ENCODE results near the gene TTC28. TPM values are rescaled to one million over a fixed set of nuclear protein-coding genes. Genes with fewer than 3 reads are reported as not detected.

TTC28 gene
- total RNA-seq, 1 experiment from 2014 or later, result 0.12 TPM

GRCh38 chr22:28333088-28333487, 346.6 kb downstream of the TTC28 start:
- Histone ChIP-seq H3K27me3 (ENCODE audit: insufficient read depth, low read length) (peaks cover 45% of the 10 kb centered on the region), H4K20me1 (ENCODE audit: insufficient read depth) (no peaks in the 10 kb centered on the region; the same call in 1 of the 2 replicates), H3K9me3 (ENCODE audit: control insufficient read depth in 1 of 2, insufficient read depth in 1 of 2, low read depth in 1 of 2, low read length in 2 of 2) (no peaks in the 10 kb centered on the region), H3K27ac (ENCODE audit: low read depth, low read length) (no peak overlapping the region), H3K36me3 (ENCODE audit: control insufficient read depth in 1 of 2, insufficient read depth in 2 of 2, low read length in 2 of 2) (no peaks in the 10 kb centered on the region), H3K9me2 (ENCODE audit: insufficient read depth) (no peaks in the 10 kb centered on the region), H3K9ac (ENCODE audit: low read length) (no peak overlapping the region), H3K79me2 (ENCODE audit: insufficient read depth, low read length) (no peaks in the 10 kb centered on the region), H3K4me2 (ENCODE audit: low read length) (no peak overlapping the region), H3K4me1 (ENCODE audit: control insufficient read depth in 1 of 2, insufficient read depth in 2 of 2, low read length in 2 of 2) (no peaks in the 10 kb centered on the region), H2AFZ (ENCODE audit: low read depth, low read length, poor library complexity, severe bottlenecking) (no peak overlapping the region), H3K4me3 (replicated peaks in 1 of 2; ENCODE audit: low read depth in 1 of 2, low read length in 2 of 2) (no peak overlapping the region)
- DNase-seq (ENCODE audit: low read depth, low spot score) (no peak), ATAC-seq (no peak)
- TF ChIP-seq CBX3 (IDR thresholded peaks at IDR 0.05; ENCODE audit: low read depth), result no peak
- TF ChIP-seq EZH2phosphoT487 (IDR thresholded peaks at IDR 0.05; ENCODE audit: borderline replicate concordance), result no peak
- no peak for TF ChIP-seq CEBPB (IDR thresholded peaks at IDR 0.05; ENCODE audit: low read depth)
- TF ChIP-seq JUND (IDR thresholded peaks at IDR 0.05), result no peak
- no peak for TF ChIP-seq FOSL1 (IDR thresholded peaks at IDR 0.05; ENCODE audit: low read depth)
- TF ChIP-seq, protein P1, sequence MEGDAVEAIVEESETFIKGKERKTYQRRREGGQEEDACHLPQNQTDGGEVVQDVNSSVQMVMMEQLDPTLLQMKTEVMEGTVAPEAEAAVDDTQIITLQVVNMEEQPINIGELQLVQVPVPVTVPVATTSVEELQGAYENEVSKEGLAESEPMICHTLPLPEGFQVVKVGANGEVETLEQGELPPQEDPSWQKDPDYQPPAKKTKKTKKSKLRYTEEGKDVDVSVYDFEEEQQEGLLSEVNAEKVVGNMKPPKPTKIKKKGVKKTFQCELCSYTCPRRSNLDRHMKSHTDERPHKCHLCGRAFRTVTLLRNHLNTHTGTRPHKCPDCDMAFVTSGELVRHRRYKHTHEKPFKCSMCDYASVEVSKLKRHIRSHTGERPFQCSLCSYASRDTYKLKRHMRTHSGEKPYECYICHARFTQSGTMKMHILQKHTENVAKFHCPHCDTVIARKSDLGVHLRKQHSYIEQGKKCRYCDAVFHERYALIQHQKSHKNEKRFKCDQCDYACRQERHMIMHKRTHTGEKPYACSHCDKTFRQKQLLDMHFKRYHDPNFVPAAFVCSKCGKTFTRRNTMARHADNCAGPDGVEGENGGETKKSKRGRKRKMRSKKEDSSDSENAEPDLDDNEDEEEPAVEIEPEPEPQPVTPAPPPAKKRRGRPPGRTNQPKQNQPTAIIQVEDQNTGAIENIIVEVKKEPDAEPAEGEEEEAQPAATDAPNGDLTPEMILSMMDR (IDR thresholded peaks at IDR 0.05 in 2 of 3, conservative IDR thresholded peaks at IDR 0.05 in 1 of 3; ENCODE audit: borderline replicate concordance in 1 of 3, insufficient read depth in 1 of 3, low read depth in 2 of 3, low read length in 2 of 3), result no peak
- TF ChIP-seq, protein P2, sequence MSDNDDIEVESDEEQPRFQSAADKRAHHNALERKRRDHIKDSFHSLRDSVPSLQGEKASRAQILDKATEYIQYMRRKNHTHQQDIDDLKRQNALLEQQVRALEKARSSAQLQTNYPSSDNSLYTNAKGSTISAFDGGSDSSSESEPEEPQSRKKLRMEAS (IDR thresholded peaks at IDR 0.05), result no peak
- no peak for TF ChIP-seq TCF7L2 (IDR thresholded peaks at IDR 0.05; ENCODE audit: borderline replicate concordance, extremely low read depth, insufficient read depth, insufficient read length)
- TF ChIP-seq, protein P3, sequence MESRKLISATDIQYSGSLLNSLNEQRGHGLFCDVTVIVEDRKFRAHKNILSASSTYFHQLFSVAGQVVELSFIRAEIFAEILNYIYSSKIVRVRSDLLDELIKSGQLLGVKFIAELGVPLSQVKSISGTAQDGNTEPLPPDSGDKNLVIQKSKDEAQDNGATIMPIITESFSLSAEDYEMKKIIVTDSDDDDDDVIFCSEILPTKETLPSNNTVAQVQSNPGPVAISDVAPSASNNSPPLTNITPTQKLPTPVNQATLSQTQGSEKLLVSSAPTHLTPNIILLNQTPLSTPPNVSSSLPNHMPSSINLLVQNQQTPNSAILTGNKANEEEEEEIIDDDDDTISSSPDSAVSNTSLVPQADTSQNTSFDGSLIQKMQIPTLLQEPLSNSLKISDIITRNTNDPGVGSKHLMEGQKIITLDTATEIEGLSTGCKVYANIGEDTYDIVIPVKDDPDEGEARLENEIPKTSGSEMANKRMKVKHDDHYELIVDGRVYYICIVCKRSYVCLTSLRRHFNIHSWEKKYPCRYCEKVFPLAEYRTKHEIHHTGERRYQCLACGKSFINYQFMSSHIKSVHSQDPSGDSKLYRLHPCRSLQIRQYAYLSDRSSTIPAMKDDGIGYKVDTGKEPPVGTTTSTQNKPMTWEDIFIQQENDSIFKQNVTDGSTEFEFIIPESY (IDR thresholded peaks at IDR 0.05; ENCODE audit: extremely low read depth, insufficient replicate concordance, low read length), result no peak
- no peak for TF ChIP-seq RAD21 (IDR thresholded peaks at IDR 0.05; ENCODE audit: low read depth)
- no peak for TF ChIP-seq ZFX (IDR thresholded peaks at IDR 0.05)
- TF ChIP-seq SRF (IDR thresholded peaks at IDR 0.05; ENCODE audit: low read depth), result no peak
- TF ChIP-seq ELF1 (IDR thresholded peaks at IDR 0.05; ENCODE audit: borderline replicate concordance, low read depth), result no peak
- BruUV-seq (replicated peaks), result no TSS peak
- ChIA-PET POLR2A (interaction anchor here (1.0 kb wide), 1 partner anchor 24 kb away, joined by 3 read pairs; no protein-coding TSS in a partner anchor), RAD21 (ENCODE audit: low non-redundant PET in 1 of 2, low total read pairs in 2 of 2, uncharacterized antibody in 2 of 2, unreplicated experiment in 2 of 2) (no interaction called here), CTCF (no interaction called here)
- intact Hi-C loops (cut with micrococcal nuclease), result no loop called here
